AML-193 (cell line): Measurements from ENCODE around the gene DNAH14.

Experiments used
- DNase-seq, 2 experiments: peaks; one replicate each; lab custom pipeline; 2025; lab: John Stamatoyannopoulos, UW

DNAH14 gene

GRCh38 chr1:225408249-225408648 lies 478.8 kb downstream of the DNAH14 start:
- no peak for DNase-seq

GRCh38 chr1:225409051-225409450 lies 479.6 kb downstream of the DNAH14 start:
- DNase-seq: no peak

- DNase-seq: no peak
These were observed 480.6 kb downstream of the DNAH14 start for GRCh38 chr1:225410036-225410435.

GRCh38 chr1:225412321-225412720 lies 482.8 kb downstream of the DNAH14 start:
- no peak for DNase-seq

- DNase-seq: no peak
These were observed 483.4 kb downstream of the DNAH14 start for GRCh38 chr1:225412803-225413351.

GRCh38 chr1:225413708-225414375 lies 484.4 kb downstream of the DNAH14 start:
- no peak for DNase-seq

GRCh38 chr1:225415307-225415706 lies 485.8 kb downstream of the DNAH14 start:
- DNase-seq: peak; percentile 38 to 63

- no peak for DNase-seq
These were observed 486.7 kb downstream of the DNAH14 start for GRCh38 chr1:225415967-225416745.

- no peak for DNase-seq
These were observed 488.6 kb downstream of the DNAH14 start for GRCh38 chr1:225418059-225418458.

- DNase-seq: no peak
These were observed 489.1 kb downstream of the DNAH14 start for GRCh38 chr1:225418598-225418997.

- peak; percentile 23 to 32 for DNase-seq
These were observed 492.6 kb downstream of the DNAH14 start for GRCh38 chr1:225422031-225422605.

- DNase-seq: no peak
These were observed 493.5 kb downstream of the DNAH14 start for GRCh38 chr1:225422795-225423517.

- DNase-seq: no peak
These were observed 494.0 kb downstream of the DNAH14 start for GRCh38 chr1:225423518-225423855.

- DNase-seq: no peak
These were observed 495.2 kb downstream of the DNAH14 start for GRCh38 chr1:225424562-225425200.

GRCh38 chr1:225425201-225425786 lies 495.8 kb downstream of the DNAH14 start:
- peak; percentile 69 to 77 for DNase-seq

GRCh38 chr1:225426395-225427234 lies 497.1 kb downstream of the DNAH14 start:
- DNase-seq: peak; percentile 8 to 16

GRCh38 chr1:225427235-225428067 lies 498.0 kb downstream of the DNAH14 start, which contains the start of gene LBR:
TSS of gene LBR (minus strand) at chr1:225428038. CDS start at chr1:225424075, 3,963 bp downstream.
- no peak for DNase-seq

GRCh38 chr1:225428068-225428880 lies 498.8 kb downstream of the DNAH14 start:
- peak; percentile 75 for DNase-seq
